ENCODE results near the gene DEFB114.
"Not testable (repeated sequence)": the region's sequence is repeated elsewhere in the genome, so short reads cannot be mapped to it uniquely, and the experiment has no call there.

The DEFB114 gene

GRCh38 chr6:49955847-49956246 lies 8.1 kb downstream of the DEFB114 start:
- H3K27me3 Mint-ChIP-seq, result no peaks in the 10 kb centered on the region
- intact Hi-C loops (cut with micrococcal nuclease), result no loop called here

GRCh38 chr6:49951926-49952325 lies 12.0 kb downstream of the DEFB114 start:
- H3K36me3 Mint-ChIP-seq (ENCODE audit: low read depth), result no peaks in the 10 kb centered on the region
- no peaks in the 10 kb centered on the region for H3K27me3 Mint-ChIP-seq
- H3K27ac Mint-ChIP-seq, result no peak overlapping the region
- H3K4me3 Mint-ChIP-seq, result no peak overlapping the region
- no peaks in the 10 kb centered on the region for H3K9me3 Mint-ChIP-seq
- intact Hi-C loops (cut with micrococcal nuclease), result no loop called here
- H3K4me1 Mint-ChIP-seq (ENCODE audit: low read depth), result no peaks in the 10 kb centered on the region

More at GRCh38 chr6:49955847-49956246, 8.1 kb downstream of the DEFB114 start:
- no peaks in the 10 kb centered on the region for H3K4me1 Mint-ChIP-seq (ENCODE audit: low read depth)
- peaks cover 9% of the 10 kb centered on the region for H3K9me3 Mint-ChIP-seq
- no peaks in the 10 kb centered on the region for H3K36me3 Mint-ChIP-seq (ENCODE audit: low read depth)
- H3K27ac Mint-ChIP-seq, result no peak overlapping the region
- H3K4me3 Mint-ChIP-seq, result no peak overlapping the region

DNA sequence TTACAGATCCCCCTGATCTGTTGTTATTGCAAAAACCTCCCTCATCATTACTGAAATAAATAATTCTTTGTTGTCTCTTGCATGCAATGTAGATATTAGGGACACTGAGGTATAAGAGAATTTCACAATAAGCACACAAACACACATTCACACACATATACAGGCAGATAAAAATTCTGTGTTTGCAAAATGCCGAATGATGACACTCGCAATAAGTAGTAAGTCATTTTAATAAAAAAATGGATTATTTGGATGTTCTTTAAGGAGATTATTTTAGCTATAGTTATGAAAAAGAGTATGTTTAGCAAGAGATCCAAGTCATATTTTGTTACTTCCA lies 13.6 kb downstream of the DEFB114 start:
- peaks cover 8% of the 10 kb centered on the region for H3K9me3 Mint-ChIP-seq
- H3K27ac Mint-ChIP-seq, result no peak overlapping the region
- intact Hi-C loops (cut with micrococcal nuclease), result no loop called here
- H3K4me1 Mint-ChIP-seq (ENCODE audit: low read depth), result no peaks in the 10 kb centered on the region
- H3K36me3 Mint-ChIP-seq (ENCODE audit: low read depth), result no peaks in the 10 kb centered on the region
- H3K4me3 Mint-ChIP-seq, result no peak overlapping the region
- H3K27me3 Mint-ChIP-seq, result no peaks in the 10 kb centered on the region

- no peak overlapping the region for H3K27ac Mint-ChIP-seq
- no peaks in the 10 kb centered on the region for H3K4me1 Mint-ChIP-seq (ENCODE audit: low read depth)
- no peaks in the 10 kb centered on the region for H3K27me3 Mint-ChIP-seq
- no peaks in the 10 kb centered on the region for H3K36me3 Mint-ChIP-seq (ENCODE audit: low read depth)
- no peak overlapping the region for H3K4me3 Mint-ChIP-seq
- intact Hi-C loops (cut with micrococcal nuclease), result no loop called here
- H3K9me3 Mint-ChIP-seq, result peaks cover 11% of the 10 kb centered on the region
Observed at GRCh38 chr6:49949062-49949461, 14.9 kb downstream of the DEFB114 start.

- H3K36me3 Mint-ChIP-seq (ENCODE audit: low read depth), result no peaks in the 10 kb centered on the region
- no peaks in the 10 kb centered on the region for H3K4me1 Mint-ChIP-seq (ENCODE audit: low read depth)
- H3K27me3 Mint-ChIP-seq, result no peaks in the 10 kb centered on the region
- H3K9me3 Mint-ChIP-seq, result peaks cover 11% of the 10 kb centered on the region
- intact Hi-C loops (cut with micrococcal nuclease), result no loop called here
- H3K27ac Mint-ChIP-seq, result no peak overlapping the region
- H3K4me3 Mint-ChIP-seq, result no peak overlapping the region
Observed at GRCh38 chr6:49946835-49947234, 17.1 kb downstream of the DEFB114 start.

GRCh38 chr6:49944068-49944467 lies 19.9 kb downstream of the DEFB114 start:
- peaks cover 11% of the 10 kb centered on the region for H3K9me3 Mint-ChIP-seq
- H3K27ac Mint-ChIP-seq; H3K27me3 Mint-ChIP-seq; H3K4me3 Mint-ChIP-seq; intact Hi-C loops (cut with micrococcal nuclease); H3K36me3 Mint-ChIP-seq (ENCODE audit: low read depth); H3K4me1 Mint-ChIP-seq (ENCODE audit: low read depth): not testable (repeated sequence)

GRCh38 chr6:49939993-49940498 lies 23.9 kb downstream of the DEFB114 start:
- H3K9me3 Mint-ChIP-seq, result peaks cover under 1% of the 10 kb centered on the region
- no peak overlapping the region for H3K4me3 Mint-ChIP-seq
- no peak overlapping the region for H3K27ac Mint-ChIP-seq
- H3K4me1 Mint-ChIP-seq (ENCODE audit: low read depth), result no peaks in the 10 kb centered on the region
- no peaks in the 10 kb centered on the region for H3K27me3 Mint-ChIP-seq
- intact Hi-C loops (cut with micrococcal nuclease), result no loop called here
- no peaks in the 10 kb centered on the region for H3K36me3 Mint-ChIP-seq (ENCODE audit: low read depth)

DNA sequence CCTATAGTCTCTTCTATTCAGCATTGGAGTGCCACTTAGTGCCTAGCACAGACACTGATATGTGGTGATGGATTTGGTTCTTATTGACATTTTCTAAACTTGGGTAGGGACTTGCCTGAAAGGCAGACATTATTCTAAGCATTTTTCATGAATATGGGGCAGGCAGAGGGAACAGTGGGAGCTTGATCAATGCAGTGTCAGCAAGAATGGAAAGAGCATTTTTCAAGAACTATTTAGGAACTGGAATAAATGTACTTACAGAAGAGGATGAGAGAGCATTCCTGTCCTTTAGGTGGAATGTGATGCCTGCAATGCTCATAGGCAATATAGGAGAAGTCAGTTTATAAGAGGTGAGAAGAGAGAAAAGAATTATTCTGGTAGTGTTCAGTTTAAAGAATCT lies 26.2 kb downstream of the DEFB114 start:
- Mint-ChIP-seq H3K4me3 (no peak overlapping the region), H3K4me1 (ENCODE audit: low read depth) (no peaks in the 10 kb centered on the region), H3K9me3 (no peaks in the 10 kb centered on the region), H3K27ac (no peak overlapping the region), H3K27me3 (no peaks in the 10 kb centered on the region), H3K36me3 (ENCODE audit: low read depth) (no peaks in the 10 kb centered on the region)
- intact Hi-C loops (cut with micrococcal nuclease), result no loop called here

DNA sequence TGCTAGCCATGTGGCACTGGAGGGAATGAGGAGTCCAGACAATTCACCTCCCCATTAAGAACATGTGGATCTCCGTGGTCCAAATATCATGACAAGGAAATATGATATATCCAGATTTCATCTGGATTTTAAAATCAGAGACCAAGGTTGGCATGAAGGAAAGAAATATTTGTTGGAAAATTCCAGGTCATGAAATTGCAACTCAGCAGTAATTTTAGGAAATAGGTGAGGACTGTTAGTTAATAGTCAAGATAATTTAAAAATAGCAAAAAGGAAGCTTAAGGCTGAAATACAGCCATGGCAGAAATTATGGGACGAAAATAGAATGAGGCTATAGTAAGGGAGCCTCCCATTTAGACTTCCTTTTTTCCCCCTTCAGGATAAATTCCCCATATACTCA lies 26.9 kb downstream of the DEFB114 start:
- Mint-ChIP-seq H3K27ac (no peak overlapping the region), H3K9me3 (no peaks in the 10 kb centered on the region), H3K4me3 (no peak overlapping the region)

GRCh38 chr6:49935387-49935786 lies 28.6 kb downstream of the DEFB114 start:
- H3K27ac Mint-ChIP-seq, result no peak overlapping the region
- intact Hi-C loops (cut with micrococcal nuclease), result no loop called here
- no peaks in the 10 kb centered on the region for H3K4me1 Mint-ChIP-seq (ENCODE audit: low read depth)
- H3K4me3 Mint-ChIP-seq, result no peak overlapping the region
- H3K9me3 Mint-ChIP-seq, result no peaks in the 10 kb centered on the region
- no peaks in the 10 kb centered on the region for H3K27me3 Mint-ChIP-seq
- no peaks in the 10 kb centered on the region for H3K36me3 Mint-ChIP-seq (ENCODE audit: low read depth)

More for the DNA sequence above, 26.9 kb downstream of the DEFB114 start:
- no peaks in the 10 kb centered on the region for H3K27me3 Mint-ChIP-seq
- H3K36me3 Mint-ChIP-seq (ENCODE audit: low read depth), result no peaks in the 10 kb centered on the region
- no peaks in the 10 kb centered on the region for H3K4me1 Mint-ChIP-seq (ENCODE audit: low read depth)
- intact Hi-C loops (cut with micrococcal nuclease), result no loop called here

- intact Hi-C loops (cut with micrococcal nuclease), result no loop called here
- H3K27me3 Mint-ChIP-seq, result no peaks in the 10 kb centered on the region
- no peaks in the 10 kb centered on the region for H3K9me3 Mint-ChIP-seq
- H3K4me1 Mint-ChIP-seq (ENCODE audit: low read depth), result no peaks in the 10 kb centered on the region
- H3K4me3 Mint-ChIP-seq, result no peak overlapping the region
- no peaks in the 10 kb centered on the region for H3K36me3 Mint-ChIP-seq (ENCODE audit: low read depth)
- no peak overlapping the region for H3K27ac Mint-ChIP-seq
Observed at GRCh38 chr6:49934770-49935169, 29.2 kb downstream of the DEFB114 start.

- Mint-ChIP-seq H3K4me1 (ENCODE audit: low read depth) (no peaks in the 10 kb centered on the region), H3K36me3 (ENCODE audit: low read depth) (no peaks in the 10 kb centered on the region), H3K27me3 (no peaks in the 10 kb centered on the region), H3K9me3 (no peaks in the 10 kb centered on the region), H3K4me3 (no peak overlapping the region), H3K27ac (no peak overlapping the region)
- intact Hi-C loops (cut with micrococcal nuclease), result no loop called here
Observed at GRCh38 chr6:49933526-49933925, 30.4 kb downstream of the DEFB114 start.

DNA sequence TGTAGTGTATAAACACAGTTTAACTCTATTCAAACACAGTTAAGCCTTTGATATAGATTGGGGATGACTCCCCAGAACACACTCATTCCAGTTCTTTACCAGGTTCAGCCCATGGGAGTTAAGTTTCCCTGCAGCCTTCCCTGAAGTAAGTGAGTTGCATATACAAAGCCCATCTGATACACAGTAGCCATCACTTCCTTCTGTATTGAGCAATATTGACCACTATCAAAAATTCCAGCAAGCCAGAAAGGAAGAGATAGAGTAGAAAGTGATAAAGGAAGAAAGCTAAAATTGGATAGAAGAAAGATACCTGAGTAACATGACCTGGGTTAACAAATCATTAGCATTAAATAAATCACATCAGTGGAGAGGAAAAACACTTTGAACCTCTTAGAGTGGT lies 34.6 kb downstream of the DEFB114 start:
- no peaks in the 10 kb centered on the region for H3K27me3 Mint-ChIP-seq
- no peak overlapping the region for H3K4me3 Mint-ChIP-seq
- no peak overlapping the region for H3K27ac Mint-ChIP-seq
- intact Hi-C loops (cut with micrococcal nuclease), result no loop called here
- no peaks in the 10 kb centered on the region for H3K9me3 Mint-ChIP-seq
- no peaks in the 10 kb centered on the region for H3K36me3 Mint-ChIP-seq (ENCODE audit: low read depth)
- H3K4me1 Mint-ChIP-seq (ENCODE audit: low read depth), result no peaks in the 10 kb centered on the region

- Mint-ChIP-seq H3K36me3 (ENCODE audit: low read depth) (no peaks in the 10 kb centered on the region), H3K9me3 (no peaks in the 10 kb centered on the region), H3K27ac (no peak overlapping the region), H3K4me3 (no peak overlapping the region), H3K4me1 (ENCODE audit: low read depth) (no peaks in the 10 kb centered on the region), H3K27me3 (no peaks in the 10 kb centered on the region)
- intact Hi-C loops (cut with micrococcal nuclease), result no loop called here
Observed at GRCh38 chr6:49923826-49924225, 40.1 kb downstream of the DEFB114 start.

- intact Hi-C loops (cut with micrococcal nuclease), result no loop called here
- H3K27ac Mint-ChIP-seq, result no peak overlapping the region
- no peaks in the 10 kb centered on the region for H3K9me3 Mint-ChIP-seq
- no peaks in the 10 kb centered on the region for H3K4me1 Mint-ChIP-seq (ENCODE audit: low read depth)
- H3K27me3 Mint-ChIP-seq, result no peaks in the 10 kb centered on the region
- H3K4me3 Mint-ChIP-seq, result no peak overlapping the region
- no peaks in the 10 kb centered on the region for H3K36me3 Mint-ChIP-seq (ENCODE audit: low read depth)
Observed at GRCh38 chr6:49919935-49920644, 43.9 kb downstream of the DEFB114 start.

Data from dendritic cell treated with granulocyte-macrophage colony-stimulating factor and Interleukin-4, amounts not matched to agents 40 ng/mL and 50 ng/mL, for 4 days (primary cell).